Mesendoderm (in vitro differentiated cells): Measurements from ENCODE around the gene TOMM7.
"Not testable (repeated sequence)": the region's sequence is repeated elsewhere in the genome, so short reads cannot be mapped to it uniquely, and the experiment has no call there.

Source experiments
- DNase-seq: peaks from one replicate; pipeline ENCODE4 v3.0.0; 2013
- H2AK5ac ChIP-seq: 2 replicates; pipeline ENCODE4 v1.6.1; 2013; ENCODE audit warnings: low read length, inconsistent platforms
- H2BK120ac ChIP-seq: 2 replicates; pipeline ENCODE4 v1.6.1; 2013; ENCODE audit warnings: low read depth, mild to moderate bottlenecking, low read length, moderate library complexity, mixed read lengths
- H2BK15ac ChIP-seq: replicated peaks from 2 replicates; pipeline ENCODE4 v1.6.1; 2013; ENCODE audit warnings: low read depth, mild to moderate bottlenecking, moderate library complexity
- H2BK5ac ChIP-seq: 2 replicates; pipeline ENCODE4 v1.6.1; 2013; ENCODE audit warnings: low read length, inconsistent platforms
- H3K18ac ChIP-seq: 2 replicates; pipeline ENCODE4 v1.6.1; 2013; ENCODE audit warnings: mild to moderate bottlenecking, low read length, mixed read lengths
- H3K23ac ChIP-seq: one replicate; pipeline ENCODE4 v1.6.1; 2013; ENCODE audit warnings: low read length
- H3K27ac ChIP-seq: 2 replicates; pipeline ENCODE4 v1.5.1; 2013; ENCODE audit warnings: low read depth, mild to moderate bottlenecking, inconsistent platforms, low read length, moderate library complexity
- H3K27me3 ChIP-seq: 2 replicates; pipeline ENCODE4 v1.6.1; 2013; ENCODE audit warnings: low read length, control low read depth, mild to moderate bottlenecking, inconsistent platforms; ENCODE audit not compliant: insufficient read depth, poor library complexity
- H3K36me3 ChIP-seq: 2 replicates; pipeline ENCODE4 v1.6.1; 2013; ENCODE audit warnings: low read length, inconsistent platforms; ENCODE audit not compliant: control insufficient read depth, insufficient read depth
- H3K4ac ChIP-seq: one replicate; pipeline ENCODE4 v1.6.1; 2013; ENCODE audit warnings: low read depth, mild to moderate bottlenecking, low read length, moderate library complexity
- H3K4me1 ChIP-seq: 2 replicates; pipeline ENCODE4 v1.6.1; 2013; ENCODE audit warnings: low read depth, low read length, inconsistent platforms; ENCODE audit not compliant: control insufficient read depth
- H3K4me2 ChIP-seq: 2 replicates; pipeline ENCODE4 v1.6.1; 2013; ENCODE audit warnings: low read length
- H3K4me3 ChIP-seq: 2 replicates; pipeline ENCODE4 v1.5.1; 2013; ENCODE audit warnings: mild to moderate bottlenecking, low read length
- H3K56ac ChIP-seq: one replicate; pipeline ENCODE4 v1.6.1; 2013; ENCODE audit warnings: low read length
- H3K79me1 ChIP-seq: 2 replicates; pipeline ENCODE4 v1.6.1; 2013; ENCODE audit warnings: low read length, inconsistent platforms
- H3K79me2 ChIP-seq: 2 replicates; pipeline ENCODE4 v1.6.1; 2013; ENCODE audit warnings: mild to moderate bottlenecking, low read length; ENCODE audit not compliant: control insufficient read depth, insufficient read depth
- H3K9ac ChIP-seq: 2 replicates; pipeline ENCODE4 v1.6.1; 2013; ENCODE audit warnings: low read length, inconsistent platforms
- H4K5ac ChIP-seq: one replicate; pipeline ENCODE4 v1.6.1; 2013; ENCODE audit warnings: low read length
- H4K8ac ChIP-seq: one replicate; pipeline ENCODE4 v1.6.1; 2013; ENCODE audit warnings: low read depth, mild to moderate bottlenecking, control low read depth, low read length, moderate library complexity
- WGBS: extraction: QIAGEN DNeasy Blood & Tissue Kit; methylation state at CpG from one replicate; pipeline ENCODE4 v1.1.7; 2013; ENCODE audit warnings: low lambda C conversion rate, missing lambda C conversion rate; ENCODE audit not compliant: insufficient coverage; ENCODE audit errors: extremely low coverage; 5-methylcytosine and 5-hydroxymethylcytosine counted together

Gene TOMM7

DNA sequence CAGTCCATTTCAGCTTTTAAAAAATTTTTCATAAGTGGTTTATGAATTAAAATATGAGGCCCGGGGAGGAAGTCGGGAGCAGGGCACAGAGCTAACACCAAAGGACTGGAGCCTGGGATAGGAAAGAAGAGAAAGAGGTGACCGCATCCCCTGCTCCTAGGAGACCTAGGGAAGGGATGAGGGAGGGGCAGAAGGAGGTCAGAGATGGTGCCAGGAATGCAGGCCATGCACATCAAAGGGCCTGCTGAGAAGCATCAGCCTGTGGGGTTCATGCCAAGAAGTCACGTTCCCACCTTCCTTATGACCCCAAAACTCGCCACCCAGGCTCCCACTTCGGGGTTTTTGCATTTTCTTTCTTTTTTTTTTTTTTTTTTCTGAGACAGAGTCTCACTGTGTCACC, 14.7 kb upstream of the TOMM7 start:
- Histone ChIP-seq H3K27ac (no peak overlapping the region), H3K4me1 (peaks cover 4% of the 10 kb centered on the region), H3K23ac (no peak overlapping the region), H2BK120ac (no peak overlapping the region), H3K4me2 (no peak overlapping the region), H4K8ac (no peak overlapping the region), H3K79me2 (no peaks in the 10 kb centered on the region), H3K4me3 (no peak overlapping the region), H2AK5ac (no peak overlapping the region), H3K18ac (no peak overlapping the region), H3K4ac (no peak overlapping the region), H4K5ac (no peak overlapping the region), H3K9ac (no peak overlapping the region), H3K56ac (no peak overlapping the region), H2BK5ac (no peak overlapping the region), H3K27me3 (no peaks in the 10 kb centered on the region), H3K79me1 (no peaks in the 10 kb centered on the region), H3K36me3 (no peaks in the 10 kb centered on the region), H2BK15ac (no peak overlapping the region)
- no CpG with 5 or more reads among the region's 6 CpGs for WGBS
- no peak for DNase-seq

DNA sequence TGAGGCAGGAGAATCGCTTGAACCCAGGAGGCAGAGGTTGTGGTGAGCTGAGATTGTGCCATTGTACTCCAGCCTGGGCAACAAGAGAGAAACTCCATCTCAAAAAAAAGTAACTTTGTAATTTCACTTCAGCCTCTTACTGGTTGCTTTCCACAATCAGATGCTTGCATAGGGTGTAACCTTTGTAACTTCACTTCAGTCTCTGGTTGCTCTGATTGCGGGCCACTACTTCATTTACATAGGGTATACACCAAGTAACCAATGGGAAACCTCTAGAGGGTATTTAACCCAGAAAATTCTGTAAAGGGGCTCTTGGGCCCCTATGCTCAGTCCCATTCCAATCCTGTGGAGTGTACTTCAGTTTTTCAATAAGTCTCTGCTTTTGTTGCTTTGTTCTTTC, 13.9 kb upstream of the TOMM7 start:
- not testable (repeated sequence) for H3K4ac ChIP-seq, H3K18ac ChIP-seq, H4K5ac ChIP-seq, H4K8ac ChIP-seq, H2BK5ac ChIP-seq, H3K79me2 ChIP-seq, H3K36me3 ChIP-seq, H3K4me1 ChIP-seq, DNase-seq, H3K4me2 ChIP-seq, H3K9ac ChIP-seq, H3K79me1 ChIP-seq, H2AK5ac ChIP-seq, H3K4me3 ChIP-seq, H3K27ac ChIP-seq, H3K23ac ChIP-seq, H3K56ac ChIP-seq, H3K27me3 ChIP-seq, H2BK15ac ChIP-seq, H2BK120ac ChIP-seq
- WGBS: no CpG with 5 or more reads among the region's 2 CpGs

DNA sequence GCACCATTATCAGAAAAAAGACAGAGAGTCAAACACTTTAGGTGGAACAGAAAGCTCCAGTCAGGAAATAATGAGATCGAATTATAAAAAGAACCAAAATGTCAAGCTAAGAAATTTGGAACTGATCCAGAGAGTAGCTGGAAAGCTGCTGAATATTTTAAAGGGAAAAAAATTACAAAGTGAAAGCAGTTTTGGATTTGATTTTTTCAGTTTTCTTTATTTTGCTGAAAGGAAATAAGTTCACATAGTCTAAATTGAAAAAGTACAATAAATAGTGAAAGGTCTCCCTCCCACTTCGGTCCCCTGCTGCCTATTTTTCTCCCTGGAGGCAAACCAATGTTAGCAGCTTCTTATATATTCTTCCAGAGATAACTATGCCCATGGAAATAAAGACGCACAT, 11.3 kb upstream of the TOMM7 start:
- no peak overlapping the region for H3K4me3 ChIP-seq
- no peak overlapping the region for H3K23ac ChIP-seq
- DNase-seq: no peak

DNA sequence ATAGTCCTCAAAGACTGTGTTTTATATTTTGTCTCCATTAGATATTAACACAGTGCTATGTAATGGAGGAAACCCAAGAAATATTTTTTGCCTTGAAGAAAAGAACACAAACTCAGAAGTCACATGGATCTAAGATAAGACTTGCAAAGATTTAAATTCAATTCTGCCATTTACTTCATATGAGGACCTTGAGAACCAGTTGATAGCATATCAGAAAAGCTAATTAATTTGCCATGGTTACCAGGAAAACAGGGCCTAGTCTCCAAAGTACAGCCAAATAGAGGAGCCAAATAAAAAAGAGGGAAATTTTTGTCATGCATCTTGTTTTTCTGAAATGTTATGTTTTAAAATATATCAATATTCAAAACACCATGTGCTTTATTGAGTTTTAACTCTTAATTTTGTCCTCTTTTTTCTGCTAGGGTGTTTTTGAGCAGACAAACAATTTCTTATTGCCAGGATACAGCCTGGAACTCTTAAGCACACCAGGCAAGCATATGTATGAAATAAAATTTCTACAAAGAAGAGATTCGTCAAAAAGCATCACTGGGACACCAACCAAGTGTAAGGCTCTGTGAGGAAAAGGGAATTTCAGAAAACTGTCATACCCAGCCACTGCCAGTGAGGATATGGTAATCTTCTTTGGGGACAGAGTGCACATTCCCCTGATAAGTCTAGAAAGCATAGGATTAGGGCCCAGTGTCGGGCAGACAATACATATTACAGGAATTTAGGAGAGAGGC, 10.6 kb upstream of the TOMM7 start:
- Histone ChIP-seq H3K27me3 (no peaks in the 10 kb centered on the region), H3K36me3 (no peaks in the 10 kb centered on the region), H2AK5ac (no peak overlapping the region), H3K4me1 (no peaks in the 10 kb centered on the region), H4K8ac (no peak overlapping the region), H3K4me3 (no peak overlapping the region), H3K79me1 (no peaks in the 10 kb centered on the region), H3K79me2 (no peaks in the 10 kb centered on the region), H3K9ac (no peak overlapping the region), H3K23ac (no peak overlapping the region), H4K5ac (no peak overlapping the region), H3K4me2 (no peak overlapping the region), H2BK5ac (no peak overlapping the region), H3K18ac (peak overlapping the region; percentile 68), H2BK15ac (no peak overlapping the region), H2BK120ac (no peak overlapping the region), H3K56ac (peak overlapping the region; percentile 1), H3K27ac (no peak overlapping the region), H3K4ac (no peak overlapping the region)
- WGBS: no CpG with 5 or more reads among the region's 2 CpGs
- peak; percentile 71 for DNase-seq

More for the DNA sequence above, 11.3 kb upstream of the TOMM7 start:
- Histone ChIP-seq H3K9ac (no peak overlapping the region), H2BK15ac (no peak overlapping the region), H4K5ac (no peak overlapping the region), H3K27ac (no peak overlapping the region), H3K27me3 (no peaks in the 10 kb centered on the region), H3K18ac (peak overlapping the region; percentile 68), H3K79me2 (no peaks in the 10 kb centered on the region), H2BK5ac (no peak overlapping the region), H4K8ac (no peak overlapping the region), H2BK120ac (no peak overlapping the region), H2AK5ac (no peak overlapping the region), H3K36me3 (no peaks in the 10 kb centered on the region), H3K4me2 (no peak overlapping the region), H3K56ac (no peak overlapping the region), H3K4me1 (no peaks in the 10 kb centered on the region), H3K79me1 (no peaks in the 10 kb centered on the region), H3K4ac (no peak overlapping the region)
- no CpG with 5 or more reads among the region's 3 CpGs for WGBS

DNA sequence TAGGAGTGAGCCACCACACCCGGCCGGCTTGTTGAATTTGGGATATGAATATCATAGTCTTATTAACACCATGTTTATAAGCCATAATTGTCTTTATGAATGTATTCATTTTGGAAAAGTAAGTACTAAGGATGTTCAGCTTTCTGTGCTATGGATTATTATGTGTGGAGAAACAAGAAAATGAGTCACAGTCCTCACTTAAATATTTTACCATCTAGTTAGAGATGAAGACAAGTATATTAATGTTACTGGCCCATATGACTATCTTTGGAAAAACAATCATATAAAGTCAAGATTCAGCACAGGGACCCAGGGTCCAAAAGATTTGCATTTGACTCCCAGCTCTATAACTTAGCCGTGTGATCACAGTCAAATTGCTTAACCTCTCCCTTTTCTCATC, 9.8 kb upstream of the TOMM7 start:
- Histone ChIP-seq H2BK5ac (no peak overlapping the region), H3K4me1 (no peaks in the 10 kb centered on the region), H4K8ac (no peak overlapping the region), H3K4me3 (no peak overlapping the region), H2AK5ac (no peak overlapping the region), H3K18ac (no peak overlapping the region), H3K4me2 (no peak overlapping the region), H3K9ac (no peak overlapping the region), H3K27ac (no peak overlapping the region), H3K79me1 (no peaks in the 10 kb centered on the region), H2BK15ac (no peak overlapping the region), H3K27me3 (no peaks in the 10 kb centered on the region), H3K79me2 (no peaks in the 10 kb centered on the region), H3K23ac (no peak overlapping the region), H3K56ac (no peak overlapping the region), H3K4ac (no peak overlapping the region), H4K5ac (no peak overlapping the region), H3K36me3 (no peaks in the 10 kb centered on the region), H2BK120ac (no peak overlapping the region)
- WGBS: no CpG with 5 or more reads among the region's 3 CpGs
- DNase-seq: no peak
